MG63 (cell line): Measurements from ENCODE around the gene SPOCD1. TPM values are rescaled to one million over a fixed set of nuclear protein-coding genes. Genes with fewer than 3 reads are reported as not detected.

Experiments
- DNase-seq: peaks from one replicate; pipeline ENCODE4 v3.0.0-alpha.2; 2020
- H3K27me3 ChIP-seq: fragments of 250-450 bp; sonication (Bioruptor Pico); 2 replicates; pipeline ENCODE4 v1.5.1; 2020; ENCODE audit warnings: mild to moderate bottlenecking, moderate library complexity
- H3K36me3 ChIP-seq: fragments of 250-450 bp; sonication (Bioruptor Pico); 2 replicates; pipeline ENCODE4 v1.5.1; 2020; ENCODE audit warnings: mild to moderate bottlenecking, moderate library complexity
- H3K4me3 ChIP-seq: fragments of 250-450 bp; sonication (Bioruptor Pico); 2 replicates; pipeline ENCODE4 v1.5.1; 2020; ENCODE audit warnings: mild to moderate bottlenecking, moderate library complexity
- H3K9me3 ChIP-seq: fragments of 250-450 bp; sonication (Bioruptor Pico); 2 replicates; pipeline ENCODE4 v1.5.1; 2020; ENCODE audit warnings: mild to moderate bottlenecking, moderate library complexity
- total RNA-seq: library from RNA; depleted of rRNA; stranded (reverse); fragments of >200 nt; shearing (Covaris generic); gene quantifications from 2 replicates; pipeline ENCODE4 v1.2.3, GENCODE V29; 2014; ENCODE audit warnings: low replicate concordance

The SPOCD1 gene
- total RNA-seq, 1 experiment from 2014 or later, result 27.6 TPM

DNA sequence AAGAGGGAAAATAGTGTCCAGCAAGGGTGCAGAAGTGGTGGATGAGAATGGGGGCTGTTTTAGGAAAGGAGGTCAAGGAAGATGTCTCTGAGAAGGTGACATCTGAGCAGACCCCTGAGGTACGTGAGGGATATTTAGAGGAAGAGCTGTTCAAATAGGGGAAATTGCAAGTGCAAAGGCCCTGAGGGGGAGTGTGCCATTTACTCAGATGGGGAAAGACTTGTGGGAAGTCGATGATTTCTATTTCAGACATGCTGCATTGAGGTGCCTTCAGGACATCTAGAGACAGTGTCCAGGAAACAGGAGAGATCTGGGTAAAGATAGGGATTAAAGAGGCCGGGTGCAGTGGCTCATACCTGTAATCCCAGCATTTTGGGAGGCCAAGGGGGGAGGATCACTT, 41.3 kb downstream of the SPOCD1 start:
- Histone ChIP-seq H3K27me3 (no peaks in the 10 kb centered on the region), H3K36me3 (no peaks in the 10 kb centered on the region), H3K4me3 (no peak overlapping the region), H3K9me3 (no peaks in the 10 kb centered on the region)
- DNase-seq, result no peak

DNA sequence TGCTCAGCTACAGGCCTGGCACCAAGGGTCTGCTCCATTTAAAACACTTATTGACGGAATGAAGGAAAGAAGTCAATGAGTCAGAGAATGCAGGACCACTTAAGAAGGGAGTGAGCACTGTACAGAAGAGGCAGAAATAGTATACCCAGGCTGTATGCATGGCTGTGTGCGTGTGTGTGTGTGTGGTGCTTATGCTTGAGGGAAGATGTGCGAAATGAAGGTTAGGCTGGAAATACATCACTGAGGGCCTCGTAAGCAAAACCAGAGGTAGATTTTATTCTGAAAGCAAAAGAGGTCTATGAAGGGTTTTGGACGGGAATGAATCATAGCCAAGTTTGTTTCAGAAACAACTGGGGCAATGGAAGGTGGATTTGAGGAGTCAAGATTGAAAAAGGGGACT, 42.0 kb downstream of the SPOCD1 start:
- H3K36me3 ChIP-seq, result no peaks in the 10 kb centered on the region
- no peaks in the 10 kb centered on the region for H3K9me3 ChIP-seq
- no peak overlapping the region for H3K4me3 ChIP-seq
- no peaks in the 10 kb centered on the region for H3K27me3 ChIP-seq
- no peak for DNase-seq

DNA sequence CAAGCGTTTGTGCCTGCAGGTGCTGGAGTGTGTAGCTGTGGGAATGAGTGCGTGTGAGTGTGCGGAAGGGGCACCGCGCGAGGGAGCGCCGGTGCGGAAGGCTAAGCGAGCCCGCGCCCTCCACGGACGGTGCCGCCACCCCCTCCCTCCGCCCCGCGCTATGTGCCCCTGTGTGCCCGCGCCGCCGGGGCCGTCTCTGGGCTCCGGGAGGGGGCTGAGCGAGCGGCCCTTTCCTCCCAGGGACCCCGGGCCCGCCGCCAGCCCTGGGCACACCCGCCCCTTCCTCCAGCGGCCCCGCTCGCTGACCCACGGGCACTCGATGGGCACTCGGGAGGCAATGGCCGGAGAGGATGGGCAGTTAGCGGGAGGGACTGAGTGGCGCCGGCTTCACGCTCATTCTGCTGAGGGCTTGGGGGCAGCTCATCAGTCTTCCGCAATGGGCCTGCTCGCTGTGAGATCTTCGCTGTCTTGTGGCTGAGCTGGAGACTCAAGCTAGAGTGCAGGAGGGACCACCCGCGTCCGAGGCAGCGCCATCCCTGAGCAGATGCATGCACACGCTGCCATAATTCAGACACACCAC, 43.1 kb downstream of the SPOCD1 start:
- H3K4me3 ChIP-seq, result no peak overlapping the region
- H3K36me3 ChIP-seq, result no peaks in the 10 kb centered on the region
- no peaks in the 10 kb centered on the region for H3K27me3 ChIP-seq
- DNase-seq, result no peak
- H3K9me3 ChIP-seq, result no peaks in the 10 kb centered on the region

DNA sequence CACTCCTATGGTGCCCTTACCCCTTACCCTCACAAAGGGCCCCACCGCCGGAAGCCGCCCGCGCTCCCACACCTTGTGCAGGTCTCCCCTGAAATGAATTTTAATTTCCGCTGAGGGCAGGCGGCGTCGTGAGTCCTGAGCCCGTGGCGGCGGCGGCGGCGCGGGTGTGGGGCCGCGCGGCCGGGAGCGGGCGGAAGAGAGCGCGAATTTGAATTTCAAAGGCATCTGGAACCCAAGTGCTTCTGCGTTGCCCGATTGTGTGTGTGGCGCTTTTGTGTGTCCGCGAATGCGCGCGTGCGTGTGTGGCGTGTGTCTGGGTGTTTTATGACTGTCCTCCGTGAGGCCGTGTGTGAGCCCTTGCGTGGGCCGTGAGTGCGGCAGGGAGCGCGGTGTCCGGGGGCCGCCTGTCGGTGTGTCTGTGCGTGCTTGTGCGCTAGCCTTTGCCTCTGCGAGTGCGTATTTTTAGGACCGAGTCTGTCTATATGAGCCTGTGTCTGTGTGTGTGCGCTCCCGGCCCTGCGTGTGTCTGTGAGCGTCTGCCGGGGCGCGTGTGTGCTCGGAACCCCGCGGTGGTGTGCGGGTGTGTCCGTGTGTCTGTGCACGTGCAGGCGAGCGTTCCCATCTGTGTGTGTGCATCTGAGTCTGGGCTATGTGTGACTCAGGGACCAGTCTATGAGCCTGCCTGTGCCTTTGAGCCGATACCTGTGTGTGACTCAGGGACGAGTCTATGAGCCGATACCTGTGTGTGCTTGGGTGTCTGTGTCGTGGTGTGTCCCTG, 43.7 kb downstream of the SPOCD1 start:
- H3K36me3 ChIP-seq, result no peaks in the 10 kb centered on the region
- no peak for DNase-seq
- H3K4me3 ChIP-seq, result no peak overlapping the region
- no peaks in the 10 kb centered on the region for H3K27me3 ChIP-seq
- H3K9me3 ChIP-seq, result no peaks in the 10 kb centered on the region

DNA sequence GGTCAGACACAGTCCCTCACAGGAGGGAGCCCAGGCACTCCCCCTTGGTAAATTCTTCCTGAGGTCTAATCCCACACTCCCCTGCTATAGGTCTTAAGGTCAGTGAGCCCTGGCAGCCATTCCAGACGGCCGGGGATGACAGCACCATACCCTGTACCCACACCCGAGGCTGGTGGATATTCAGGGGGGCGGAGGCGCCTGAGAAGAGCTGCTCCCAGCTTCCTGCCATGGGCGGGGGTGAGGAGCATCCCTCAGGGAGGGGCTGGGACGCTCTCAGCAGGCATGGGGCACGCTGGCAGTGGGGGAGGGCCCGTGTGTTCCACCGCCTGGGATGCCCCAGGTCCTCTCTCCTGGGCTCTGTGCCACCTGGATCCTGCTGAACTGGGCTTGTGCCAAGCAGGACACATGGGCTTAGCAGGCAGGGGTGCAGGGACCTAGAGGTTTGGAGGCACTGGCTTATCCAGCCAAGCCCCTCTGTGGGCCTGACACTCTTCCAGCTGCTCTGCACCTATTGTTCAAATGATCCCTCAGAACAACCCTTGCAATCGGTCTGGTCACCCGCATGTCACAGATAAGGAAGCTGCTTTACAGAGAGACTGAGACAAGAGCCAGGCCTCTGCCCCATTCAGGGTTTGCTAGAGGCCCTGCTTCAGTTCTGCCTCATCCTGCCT, 46.0 kb downstream of the SPOCD1 start:
- Histone ChIP-seq H3K36me3 (no peaks in the 10 kb centered on the region), H3K4me3 (no peak overlapping the region), H3K27me3 (no peaks in the 10 kb centered on the region), H3K9me3 (no peaks in the 10 kb centered on the region)
- DNase-seq, result peak; percentile 49

DNA sequence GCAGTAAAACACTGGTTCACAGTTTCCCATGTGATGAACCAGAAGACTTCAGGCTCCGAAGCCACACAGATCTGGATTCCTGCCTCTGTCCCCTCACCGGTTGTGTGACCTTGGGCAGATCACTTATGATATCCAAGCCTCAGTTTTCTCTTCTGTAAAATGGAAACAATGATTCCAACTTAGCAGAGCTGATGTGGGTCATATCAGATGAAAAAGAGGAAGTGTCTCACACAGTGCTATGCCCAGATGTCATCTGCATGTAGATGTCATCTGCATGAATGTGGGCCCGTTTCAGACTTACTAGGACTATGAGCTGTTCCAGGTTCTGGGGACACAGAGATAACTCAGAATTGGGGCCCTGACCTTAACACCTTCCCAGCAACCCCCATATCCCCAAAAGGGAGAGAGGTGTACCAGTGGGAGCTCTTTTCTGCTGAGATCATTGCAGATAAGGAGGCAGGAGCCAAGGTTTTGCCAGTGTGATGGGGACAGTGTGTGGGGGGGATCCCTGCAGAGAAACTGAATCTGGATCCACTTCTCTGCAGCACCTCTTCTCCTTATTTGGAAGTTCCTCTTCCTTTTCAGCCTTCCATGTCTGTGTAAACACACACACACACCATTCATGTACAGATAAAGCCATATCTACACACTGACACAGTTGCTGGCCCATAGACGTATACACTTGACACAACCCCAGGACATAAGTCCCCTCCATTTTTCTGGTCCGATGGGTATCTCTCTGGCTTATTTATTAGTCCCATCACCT, 46.7 kb downstream of the SPOCD1 start:
- Histone ChIP-seq H3K9me3 (no peaks in the 10 kb centered on the region), H3K27me3 (no peaks in the 10 kb centered on the region), H3K36me3 (no peaks in the 10 kb centered on the region), H3K4me3 (no peak overlapping the region)
- no peak for DNase-seq

DNA sequence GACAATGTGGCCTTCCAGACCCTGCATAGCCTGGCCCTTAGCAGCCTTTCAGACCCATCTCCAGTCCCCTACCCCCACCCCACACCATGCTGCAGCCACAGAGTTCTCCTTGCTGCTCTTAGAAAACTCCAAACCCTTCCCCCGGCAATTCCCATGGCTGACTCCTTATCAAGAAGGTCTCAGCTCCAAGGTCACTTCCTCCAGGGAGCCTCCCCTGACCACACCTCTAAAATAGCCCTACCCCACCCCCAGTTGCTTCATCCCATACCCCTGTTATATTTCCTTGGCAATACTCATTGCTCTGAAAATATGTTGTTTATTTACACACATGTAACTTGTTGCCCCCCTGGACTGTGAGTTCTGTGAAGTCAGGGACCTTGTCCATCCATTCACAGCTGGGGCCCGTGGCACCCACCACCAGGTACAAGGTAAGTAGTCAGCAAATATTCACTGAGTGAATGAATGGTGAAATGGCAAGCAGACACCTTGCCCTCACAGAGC, 47.4 kb downstream of the SPOCD1 start:
- DNase-seq, result no peak
- H3K9me3 ChIP-seq, result no peaks in the 10 kb centered on the region

DNA sequence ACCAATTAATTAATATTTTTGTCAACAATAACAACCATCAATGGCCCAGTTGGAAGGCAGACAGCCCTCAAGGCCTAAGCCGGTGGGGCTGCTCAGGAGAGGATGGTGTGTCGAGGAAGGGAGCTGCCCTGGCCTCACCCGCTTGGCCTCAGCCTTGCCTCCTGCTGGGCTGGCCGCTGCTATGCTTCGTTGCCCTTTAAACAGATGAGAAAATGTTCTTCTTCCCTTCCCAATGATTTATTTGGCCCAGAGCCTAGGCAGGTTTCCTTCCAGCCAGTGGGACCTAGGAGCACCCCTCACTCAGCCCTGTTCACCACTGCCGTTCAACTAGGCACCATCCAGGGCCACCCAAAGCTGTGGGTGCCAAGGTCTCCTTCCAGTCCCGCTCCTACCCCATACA, 48.6 kb downstream of the SPOCD1 start:
- H3K36me3 ChIP-seq, result no peaks in the 10 kb centered on the region
- H3K27me3 ChIP-seq, result no peaks in the 10 kb centered on the region
- no peak for DNase-seq
- no peaks in the 10 kb centered on the region for H3K9me3 ChIP-seq
- no peak overlapping the region for H3K4me3 ChIP-seq

More for the DNA sequence above, 47.4 kb downstream of the SPOCD1 start:
- Histone ChIP-seq H3K36me3 (no peaks in the 10 kb centered on the region), H3K4me3 (no peak overlapping the region), H3K27me3 (no peaks in the 10 kb centered on the region)

DNA sequence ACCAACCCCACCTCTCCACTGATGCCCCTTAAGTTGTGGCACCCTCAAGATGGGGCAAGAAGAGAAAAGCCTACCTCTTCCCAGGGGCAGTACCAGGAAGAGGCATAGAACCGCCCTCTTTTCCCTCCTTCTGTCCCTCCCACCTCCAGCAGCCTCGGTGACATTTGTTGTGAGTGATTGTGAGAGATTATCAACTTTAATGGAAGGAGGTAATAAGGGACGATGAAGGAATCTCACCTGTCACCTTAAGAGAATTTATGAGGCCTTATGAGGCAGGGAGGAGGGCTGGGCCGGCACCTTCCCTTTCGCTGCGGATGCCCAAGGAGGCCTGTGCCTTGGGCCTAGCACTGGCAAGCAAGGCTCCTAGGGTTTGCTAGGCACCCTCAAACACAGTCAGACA, 50.3 kb downstream of the SPOCD1 start:
- DNase-seq, result no peak
- H3K36me3 ChIP-seq, result no peaks in the 10 kb centered on the region
- H3K4me3 ChIP-seq, result no peak overlapping the region
- no peaks in the 10 kb centered on the region for H3K27me3 ChIP-seq
- no peaks in the 10 kb centered on the region for H3K9me3 ChIP-seq

DNA sequence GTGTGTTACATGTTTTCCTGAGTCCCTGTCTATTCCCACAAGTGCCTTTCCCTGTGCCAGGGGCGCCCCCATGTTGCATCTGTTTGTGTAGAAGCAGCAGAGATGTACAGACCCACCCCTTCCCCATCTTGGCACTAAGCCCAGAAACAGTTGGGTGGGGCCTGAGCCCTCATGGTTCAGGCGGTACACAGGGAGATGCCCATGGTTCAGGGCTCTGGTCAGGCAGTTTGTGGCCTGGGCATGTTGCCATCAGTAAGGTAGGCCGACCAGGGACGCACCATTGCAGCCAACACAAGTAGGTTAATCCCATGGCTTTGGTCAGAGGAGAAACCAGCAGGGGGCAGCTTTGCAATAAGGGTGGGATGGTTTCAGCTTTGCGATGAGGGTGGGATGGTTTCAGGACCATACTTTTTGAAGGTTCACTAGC, 50.8 kb downstream of the SPOCD1 start:
- Histone ChIP-seq H3K9me3 (no peaks in the 10 kb centered on the region), H3K27me3 (no peaks in the 10 kb centered on the region), H3K36me3 (no peaks in the 10 kb centered on the region), H3K4me3 (no peak overlapping the region)
- no peak for DNase-seq

DNA sequence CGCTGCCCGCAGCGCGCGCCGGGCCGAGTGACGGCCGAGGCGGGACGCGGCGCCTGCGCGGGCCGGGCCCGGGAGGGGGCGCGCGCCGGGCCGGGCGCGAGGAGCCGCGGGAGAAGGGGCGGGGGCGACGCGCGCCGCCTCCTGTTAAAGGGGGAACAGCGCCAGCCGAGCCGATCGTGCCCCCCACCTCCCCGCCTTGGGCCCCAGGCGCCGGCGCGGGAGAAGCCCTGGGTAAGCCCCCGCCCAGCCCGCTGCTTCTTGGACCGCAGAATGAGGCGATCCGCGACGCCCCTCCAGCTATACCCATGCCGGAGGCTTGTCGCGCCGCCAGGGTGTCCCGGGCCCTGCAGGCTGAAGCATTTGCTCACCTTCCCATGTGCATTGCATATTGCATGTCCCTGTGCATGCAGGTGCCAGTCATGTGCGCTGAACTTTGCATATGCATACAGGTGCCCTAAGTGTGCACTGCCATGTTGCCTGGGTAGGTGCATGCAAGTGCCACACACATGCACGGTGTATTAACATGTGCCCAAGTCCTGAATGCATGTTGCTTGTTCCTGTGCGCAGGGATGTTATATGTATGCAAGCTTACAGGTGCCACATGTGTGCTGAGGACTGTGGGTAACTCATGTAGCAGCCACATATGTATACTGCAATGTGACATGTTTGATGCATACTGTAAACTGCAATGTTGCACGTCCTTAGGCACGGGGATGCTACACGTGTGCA, 51.3 kb downstream of the SPOCD1 start, which contains the start of gene ADGRB2:
Gene ADGRB2 (minus strand): TSS at position 29 of the 729 bp plus-strand sequence. CDS start 7,119 bp downstream, outside the sequence.
- Histone ChIP-seq H3K27me3 (no peaks in the 10 kb centered on the region), H3K36me3 (no peaks in the 10 kb centered on the region), H3K9me3 (no peaks in the 10 kb centered on the region), H3K4me3 (peak within 1 kb of the TSS; percentile 58)
- DNase-seq, result no peak

DNA sequence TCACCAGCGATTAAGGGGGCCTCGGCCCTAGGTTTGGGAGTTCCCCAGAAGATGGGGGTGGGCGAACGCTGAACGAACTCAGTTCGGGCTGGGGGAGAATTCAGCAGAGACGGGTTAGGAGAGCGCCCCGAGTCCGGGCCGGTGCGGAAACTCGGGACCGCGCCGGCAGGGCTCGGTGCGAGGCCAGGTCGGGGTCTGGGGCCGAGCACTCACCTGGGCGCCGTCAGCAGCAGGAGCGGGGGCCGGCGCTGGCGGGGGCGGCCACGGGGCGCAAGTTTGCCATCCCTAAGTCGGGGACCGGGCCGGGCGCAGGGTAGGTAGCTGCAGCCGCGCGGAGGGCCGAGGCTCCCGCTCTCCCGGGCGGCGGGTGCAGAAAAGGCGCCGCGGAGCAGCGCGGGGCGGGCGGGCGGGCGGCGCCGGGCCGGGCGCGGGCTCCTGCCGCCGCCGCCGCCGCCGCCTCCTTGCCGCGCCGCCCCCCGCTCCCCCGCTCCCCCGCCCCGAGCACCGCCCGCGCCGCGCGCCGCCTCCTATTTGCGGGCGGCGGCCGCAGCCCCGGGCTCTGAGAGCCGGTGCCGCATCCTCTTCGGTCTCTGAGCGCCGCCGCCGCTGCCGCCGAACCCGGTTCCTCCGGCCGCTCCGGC, 52.0 kb downstream of the SPOCD1 start:
- no peaks in the 10 kb centered on the region for H3K27me3 ChIP-seq
- H3K36me3 ChIP-seq, result no peaks in the 10 kb centered on the region
- no peaks in the 10 kb centered on the region for H3K9me3 ChIP-seq
- H3K4me3 ChIP-seq, result peak overlapping the region; percentile 58
- no peak for DNase-seq

DNA sequence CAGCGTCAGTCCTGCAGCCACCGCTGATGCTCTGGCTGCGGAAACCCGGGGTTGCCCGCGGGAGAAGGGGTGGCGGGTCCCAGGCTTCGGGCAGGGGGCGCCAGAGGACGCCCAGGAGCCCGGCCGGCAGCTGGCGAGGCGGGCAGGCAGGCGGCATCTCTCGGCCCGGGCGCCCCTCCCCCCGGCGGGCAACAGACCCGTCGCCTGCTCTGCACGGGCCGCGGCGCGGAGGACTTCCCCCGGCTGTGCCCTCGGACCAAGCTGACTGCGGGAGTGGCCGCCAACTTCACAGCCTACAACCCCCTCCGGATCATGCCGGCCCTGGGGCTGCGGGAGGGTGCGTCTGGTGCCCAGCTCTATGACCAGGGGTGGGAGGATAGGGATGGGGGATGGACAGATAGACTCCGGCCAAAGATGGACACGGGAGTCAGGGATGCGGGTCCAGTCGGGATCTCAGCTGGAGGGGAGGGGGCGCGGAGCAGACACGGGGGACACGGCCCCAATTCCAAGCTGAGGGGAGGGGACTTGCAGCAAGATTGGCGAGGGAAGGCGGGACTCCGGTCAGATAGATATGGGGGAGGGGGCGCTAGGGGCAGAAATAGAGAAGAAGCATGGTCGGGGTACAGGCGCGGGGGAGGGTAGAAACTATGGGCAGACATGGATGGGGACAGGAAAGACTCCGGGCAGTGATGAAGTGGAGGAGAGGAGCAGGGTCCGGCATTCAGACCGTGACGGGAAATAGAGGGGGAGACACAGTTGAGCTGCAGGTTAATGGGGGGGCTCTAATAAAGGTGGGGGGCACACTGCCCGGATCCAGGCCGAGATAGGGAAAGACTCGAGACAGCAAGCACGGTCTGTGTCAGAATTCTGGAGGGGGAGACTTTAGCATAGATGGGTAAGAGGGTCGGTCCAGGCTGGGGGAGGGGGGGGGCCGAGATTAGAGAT, 52.8 kb downstream of the SPOCD1 start:
- Histone ChIP-seq H3K9me3 (no peaks in the 10 kb centered on the region), H3K4me3 (peak overlapping the region; percentile 58), H3K27me3 (no peaks in the 10 kb centered on the region), H3K36me3 (no peaks in the 10 kb centered on the region)
- peak; percentile 81 for DNase-seq

DNA sequence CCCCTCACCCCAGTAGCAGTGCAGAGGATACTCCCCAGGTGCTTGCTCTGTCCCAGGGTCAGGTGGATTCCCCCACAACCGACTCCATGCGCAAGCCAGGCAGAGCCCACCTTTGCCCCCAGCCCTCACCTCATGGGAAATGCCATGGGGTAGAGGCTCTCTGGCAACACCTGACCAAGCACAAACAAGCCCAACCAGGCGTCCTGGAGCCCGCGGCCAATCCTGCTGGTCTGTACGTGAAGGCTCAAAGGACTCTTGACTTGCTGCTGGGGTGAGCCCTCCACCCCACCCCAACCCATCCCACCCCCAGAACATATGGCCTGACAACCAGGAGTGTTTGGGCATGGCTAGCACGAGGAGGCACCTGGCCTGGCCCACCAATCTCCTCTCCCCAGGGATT, 53.5 kb downstream of the SPOCD1 start:
- H3K9me3 ChIP-seq, result no peaks in the 10 kb centered on the region
- no peak for DNase-seq
- peak overlapping the region; percentile 58; the same call in 1 of the 2 replicates for H3K4me3 ChIP-seq
- no peaks in the 10 kb centered on the region for H3K36me3 ChIP-seq
- H3K27me3 ChIP-seq, result no peaks in the 10 kb centered on the region

DNA sequence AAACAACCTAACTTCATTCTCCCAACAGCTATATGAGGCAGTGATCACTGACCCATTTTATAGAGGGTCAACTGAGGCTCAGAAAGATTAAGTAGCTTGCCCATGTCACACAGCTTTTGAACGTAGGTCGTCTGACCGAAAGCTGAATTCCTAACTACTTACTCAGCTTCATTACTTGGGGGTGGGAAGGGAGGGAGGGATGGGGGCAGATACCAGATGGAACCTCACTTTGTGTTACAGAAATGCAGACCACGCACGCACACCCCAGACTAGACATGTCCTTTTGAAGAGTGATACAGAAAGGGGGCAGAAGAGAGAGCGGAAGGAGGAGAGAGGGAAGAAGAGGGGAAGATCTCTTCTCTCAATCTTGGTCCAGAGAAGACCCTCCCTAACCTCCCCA, 53.9 kb downstream of the SPOCD1 start:
- 0 out of 2 replicates have a peak, but pooled peaks cover 1% of the 10 kb centered on the region for H3K36me3 ChIP-seq
- DNase-seq, result no peak
- H3K4me3 ChIP-seq, result no peak overlapping the region
- no peaks in the 10 kb centered on the region for H3K27me3 ChIP-seq
- no peaks in the 10 kb centered on the region for H3K9me3 ChIP-seq
